Hindlimb muscle (tissue), 1 donor: Measurements from ENCODE around the gene MUC21. TPM values are rescaled to one million over a fixed set of nuclear protein-coding genes. Genes with fewer than 3 reads are reported as not detected.
"Not testable (repeated sequence)": the region's sequence is repeated elsewhere in the genome, so short reads cannot be mapped to it uniquely, and the experiment has no call there.

Experiments
- DNase-seq: peaks from one replicate; pipeline ENCODE4 v3.0.0-alpha.2; 2013
- polyA plus RNA-seq: library from polyadenylated mRNA; unstranded; fragments of 120-200 nt; gene quantifications from one replicate; pipeline ENCODE4 v1.2.1, GENCODE V29; 2013; ENCODE audit not compliant: insufficient read length

Gene MUC21
- polyA plus RNA-seq, 1 donor: not detected

GRCh38 chr6:31010393-31011060 lies 27.0 kb downstream of the MUC21 start, which contains the start of gene MUC22:
TSS of gene MUC22 (plus strand) at chr6:31010474. CDS start at chr6:31010707, 233 bp downstream.
- DNase-seq: no peak

GRCh38 chr6:31011153-31011552 lies 27.6 kb downstream of the MUC21 start:
- no peak for DNase-seq

GRCh38 chr6:31016659-31017299 lies 33.3 kb downstream of the MUC21 start:
- DNase-seq: no peak

GRCh38 chr6:31017436-31017835 lies 33.9 kb downstream of the MUC21 start:
- DNase-seq: not testable (repeated sequence)

- no peak for DNase-seq
Measured at GRCh38 chr6:31020057-31020456, 36.5 kb downstream of the MUC21 start.

GRCh38 chr6:31020631-31021255 lies 37.2 kb downstream of the MUC21 start:
- not testable (repeated sequence) for DNase-seq

GRCh38 chr6:31021705-31022531 lies 38.4 kb downstream of the MUC21 start:
- DNase-seq: not testable (repeated sequence)

- DNase-seq: no peak
Measured at GRCh38 chr6:31025595-31025994, 42.1 kb downstream of the MUC21 start.

- DNase-seq: no peak
Measured at GRCh38 chr6:31031095-31031494, 47.6 kb downstream of the MUC21 start.

- no peak for DNase-seq
Measured at GRCh38 chr6:31033075-31033474, 49.6 kb downstream of the MUC21 start.

GRCh38 chr6:31035862-31036497 lies 52.5 kb downstream of the MUC21 start:
- no peak for DNase-seq

GRCh38 chr6:31037169-31037568 lies 53.7 kb downstream of the MUC21 start:
- DNase-seq: no peak

- DNase-seq: no peak
Measured at GRCh38 chr6:31037682-31038081, 54.2 kb downstream of the MUC21 start.

- DNase-seq: no peak
Measured at GRCh38 chr6:31038559-31038958, 55.0 kb downstream of the MUC21 start.

Other genes starting within 250 kb of the MUC21 start
- gene FLOT1, start 241.0 kb upstream of the MUC21 start, polyA plus RNA-seq: 120 TPM
- 13.0 TPM for gene IER3, start 239.2 kb upstream of the MUC21 start, polyA plus RNA-seq
- gene DDR1, start 99.2 kb upstream of the MUC21 start, polyA plus RNA-seq: 86.4 TPM
- 19.9 TPM for gene GTF2H4, start 75.5 kb upstream of the MUC21 start, polyA plus RNA-seq
- gene VARS2, start 69.5 kb upstream of the MUC21 start, polyA plus RNA-seq: 37.2 TPM
- not detected for gene SFTA2, start 51.5 kb upstream of the MUC21 start, polyA plus RNA-seq
- not detected for gene MUCL3, start 42.7 kb upstream of the MUC21 start, polyA plus RNA-seq
- not detected for gene MUC22, start 26.8 kb downstream of the MUC21 start, polyA plus RNA-seq
- not detected for gene C6orf15, start 128.9 kb downstream of the MUC21 start, polyA plus RNA-seq
- gene PSORS1C1, start 131.1 kb downstream of the MUC21 start, polyA plus RNA-seq: 0.85 TPM
- gene CDSN, start 136.7 kb downstream of the MUC21 start, polyA plus RNA-seq: not detected
- not detected for gene PSORS1C2, start 155.3 kb downstream of the MUC21 start, polyA plus RNA-seq
- 14.5 TPM for gene CCHCR1, start 174.1 kb downstream of the MUC21 start, polyA plus RNA-seq
- gene TCF19, start 174.9 kb downstream of the MUC21 start, polyA plus RNA-seq: 10.0 TPM
- 0.85 TPM for gene POU5F1, start 187.0 kb downstream of the MUC21 start, polyA plus RNA-seq